Hematopoietic multipotent progenitor cell treated with erythropoietin and hydrocortisone succinate and interleukin-3 and kit ligand, for 8 days (in vitro differentiated cells): ENCODE results near the gene MAP3K19.
A peak's percentile ranks its signal among the peaks of the same experiment; 100 is the strongest.

Experiments used
- DNase-seq: peaks from one replicate; pipeline ENCODE4 v3.0.0-alpha.2; 2015

Gene MAP3K19

DNA sequence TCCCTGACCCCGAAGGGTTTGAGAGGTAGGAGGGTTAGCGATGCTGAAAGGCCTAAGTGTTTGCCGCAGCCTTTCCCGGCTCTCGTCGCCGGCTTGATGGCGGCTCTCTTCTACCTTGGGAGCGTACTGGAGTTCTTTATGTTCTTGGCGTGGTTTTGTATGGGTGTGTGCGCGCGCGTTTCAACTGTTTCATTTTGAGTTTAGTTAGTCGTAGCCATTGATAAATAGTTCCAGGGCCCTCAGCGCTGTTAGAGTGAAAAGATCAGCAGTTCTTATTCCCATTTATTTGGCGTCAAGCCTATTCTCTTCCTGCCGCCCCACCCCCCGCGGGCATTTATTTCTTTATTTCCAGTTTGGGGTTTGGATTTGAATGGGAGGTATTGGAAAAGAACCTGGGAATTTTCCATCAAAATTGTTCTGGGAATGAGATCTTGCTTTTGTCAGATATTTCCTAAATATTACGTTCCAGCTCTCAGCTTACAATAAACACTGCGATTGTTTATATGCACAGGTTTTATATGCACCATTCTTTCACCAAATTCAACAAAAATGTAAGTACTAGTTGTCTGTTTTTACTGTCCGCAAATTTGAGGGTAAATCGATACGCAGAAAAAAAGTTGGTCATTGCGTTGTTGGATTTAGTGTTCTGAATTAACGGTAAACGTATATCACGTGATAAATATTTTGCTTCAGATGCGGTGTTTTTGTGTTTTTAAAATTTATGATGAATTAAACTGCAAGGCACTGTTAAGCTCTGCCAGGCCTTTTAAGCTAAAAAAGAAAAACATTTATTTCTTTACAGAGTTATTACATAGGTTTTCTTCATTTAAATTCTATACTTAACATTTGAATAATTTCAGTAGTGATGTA, 127.7 kb downstream of the MAP3K19 start:
- DNase-seq = peak; percentile 68

GRCh38 chr2:134918526-134919340, 128.5 kb downstream of the MAP3K19 start, which contains the start of gene CCNT2:
TSS of gene CCNT2 (plus strand) at chr2:134918822. CDS start at chr2:134918855, 33 bp downstream.
- peak; percentile 99 for DNase-seq

DNA sequence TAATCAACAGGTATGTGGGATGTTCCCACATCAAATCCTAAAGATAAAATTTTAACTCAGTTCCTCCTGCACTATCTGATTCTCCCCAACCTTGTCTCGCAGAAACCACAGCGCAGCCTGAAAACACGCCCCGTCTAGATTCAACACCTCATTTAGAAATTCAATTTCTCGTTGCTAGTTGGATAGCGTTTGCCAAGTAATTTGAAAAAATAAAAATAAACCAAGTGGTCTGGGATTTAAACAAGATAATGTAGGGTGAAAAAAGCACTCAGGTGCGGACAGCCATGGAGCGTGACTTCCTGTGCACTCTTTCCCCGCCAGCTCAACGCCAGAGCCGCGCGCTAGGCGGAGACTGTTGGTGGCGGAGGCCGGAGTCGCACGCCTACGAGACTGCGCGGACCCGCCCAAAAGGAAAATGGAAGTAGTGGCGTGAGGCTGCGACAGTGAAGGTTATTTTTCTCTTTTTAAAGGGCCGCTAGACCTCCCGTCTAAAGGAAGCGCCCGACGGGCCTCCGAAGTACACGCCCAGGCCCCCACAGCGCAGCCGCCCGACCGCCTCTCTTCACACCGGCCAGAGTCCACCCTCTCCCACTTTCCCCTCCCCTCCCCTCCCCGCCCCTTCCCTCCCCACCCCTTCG, 129.2 kb downstream of the MAP3K19 start:
- DNase-seq = no peak

- DNase-seq = no peak
Measured at GRCh38 chr2:134917360-134917865, 129.8 kb downstream of the MAP3K19 start.
